ENCODE data around the gene SYTL3. TPM values are rescaled to one million over a fixed set of nuclear protein-coding genes. Genes with fewer than 3 reads are reported as not detected.

SYTL3 gene
- total RNA-seq, 6 donors from 2014 or later: 10.3 to 28.3 (median 20.0) TPM

DNA sequence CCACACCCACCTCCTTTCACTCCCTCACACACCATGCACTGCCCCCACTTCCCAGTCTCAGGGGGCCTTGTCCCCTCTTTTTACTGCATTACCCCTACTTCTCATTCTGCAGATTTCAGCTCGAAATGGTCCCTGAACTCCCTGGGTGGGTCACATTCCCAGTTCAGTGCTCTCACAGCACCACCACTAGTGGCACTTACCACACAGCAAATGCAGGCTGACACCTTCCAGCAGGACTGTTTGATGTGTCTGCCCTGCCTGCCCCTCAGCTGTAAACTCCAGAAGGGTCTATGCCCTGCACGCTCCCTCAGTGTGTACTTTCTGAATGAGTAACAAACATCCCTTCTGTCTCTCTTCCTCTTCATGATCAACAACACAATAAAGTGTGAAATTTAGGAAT lies 9.3 kb upstream of the SYTL3 start:
- Histone ChIP-seq H3K4me1 (peaks cover 24 to 49% (median 30%) of the 10 kb centered on the region in 4 donors), H3K27ac (peak overlapping the region in 2 of 4 donors; percentile 12 to 24), H3K36me3 (peaks cover 5 to 30% (median 18%) of the 10 kb centered on the region in 4 donors), H3K9me3 (no peaks in the 10 kb centered on the region), H3K27me3 (no peaks in the 10 kb centered on the region), H3K4me3 (no peak overlapping the region)
- ATAC-seq (ENCODE audit: low FRiP score in 2 of 2) (no peak), DNase-seq (peak in 1 of 2 donors; percentile 18)
- TF ChIP-seq POLR2A (IDR thresholded peaks at IDR 0.05) (no peak), EP300 (IDR thresholded peaks at IDR 0.05) (no peak), POLR2AphosphoS5 (IDR thresholded peaks at IDR 0.05) (no peak)
- TF ChIP-seq, protein P1, sequence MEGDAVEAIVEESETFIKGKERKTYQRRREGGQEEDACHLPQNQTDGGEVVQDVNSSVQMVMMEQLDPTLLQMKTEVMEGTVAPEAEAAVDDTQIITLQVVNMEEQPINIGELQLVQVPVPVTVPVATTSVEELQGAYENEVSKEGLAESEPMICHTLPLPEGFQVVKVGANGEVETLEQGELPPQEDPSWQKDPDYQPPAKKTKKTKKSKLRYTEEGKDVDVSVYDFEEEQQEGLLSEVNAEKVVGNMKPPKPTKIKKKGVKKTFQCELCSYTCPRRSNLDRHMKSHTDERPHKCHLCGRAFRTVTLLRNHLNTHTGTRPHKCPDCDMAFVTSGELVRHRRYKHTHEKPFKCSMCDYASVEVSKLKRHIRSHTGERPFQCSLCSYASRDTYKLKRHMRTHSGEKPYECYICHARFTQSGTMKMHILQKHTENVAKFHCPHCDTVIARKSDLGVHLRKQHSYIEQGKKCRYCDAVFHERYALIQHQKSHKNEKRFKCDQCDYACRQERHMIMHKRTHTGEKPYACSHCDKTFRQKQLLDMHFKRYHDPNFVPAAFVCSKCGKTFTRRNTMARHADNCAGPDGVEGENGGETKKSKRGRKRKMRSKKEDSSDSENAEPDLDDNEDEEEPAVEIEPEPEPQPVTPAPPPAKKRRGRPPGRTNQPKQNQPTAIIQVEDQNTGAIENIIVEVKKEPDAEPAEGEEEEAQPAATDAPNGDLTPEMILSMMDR (IDR thresholded peaks at IDR 0.05): no peak
- 70 to 81% methylated on average over 2 of the region's 2 CpGs for WGBS, 2 donors

DNA sequence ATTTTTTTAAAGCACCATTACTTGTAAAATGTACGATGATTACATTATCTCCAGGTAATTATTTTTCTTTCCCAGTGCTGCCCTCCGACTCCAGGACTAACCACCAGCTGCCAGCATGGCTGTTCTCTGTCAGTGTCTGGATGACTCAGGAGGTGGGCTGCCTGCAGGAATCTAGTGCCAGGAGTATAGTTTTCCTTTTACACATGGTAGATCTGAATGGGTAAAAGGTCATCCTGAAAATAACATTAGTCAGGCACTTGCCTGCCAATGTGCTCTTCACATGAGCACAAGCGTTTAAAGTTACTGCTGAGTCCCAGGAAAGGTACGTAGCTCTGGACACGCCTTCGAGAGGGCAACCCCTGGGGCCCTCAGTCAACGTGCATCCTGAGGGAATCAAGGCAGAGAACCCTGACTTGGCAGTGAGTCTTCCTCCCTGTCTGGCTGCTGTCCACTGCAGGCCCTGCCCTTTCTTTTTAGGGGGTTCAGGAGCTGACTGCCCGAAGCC lies 7.7 kb upstream of the SYTL3 start:
- no peak for ATAC-seq (ENCODE audit: low FRiP score in 2 of 2)
- H3K36me3 ChIP-seq: peaks cover 0 to 15% (median 7%) of the 10 kb centered on the region in 4 donors
- peak in 1 of 2 donors; percentile 59 for DNase-seq
- H3K4me1 ChIP-seq: peaks cover 24 to 51% (median 30%) of the 10 kb centered on the region in 4 donors
- H3K27me3 ChIP-seq: no peaks in the 10 kb centered on the region
- peak overlapping the region; percentile 27 to 99 (median 99) for H3K27ac ChIP-seq
- TF ChIP-seq EP300 (IDR thresholded peaks at IDR 0.05) (no peak), POLR2A (IDR thresholded peaks at IDR 0.05) (no peak), POLR2AphosphoS5 (IDR thresholded peaks at IDR 0.05) (peak in 1 of 2 donors; percentile 28)
- TF ChIP-seq, protein P1 (IDR thresholded peaks at IDR 0.05): no peak
- 69 to 70% methylated on average over 7 to 8 of the region's 8 CpGs for WGBS, 2 donors
- no peaks in the 10 kb centered on the region for H3K9me3 ChIP-seq
- no peak overlapping the region for H3K4me3 ChIP-seq

DNA sequence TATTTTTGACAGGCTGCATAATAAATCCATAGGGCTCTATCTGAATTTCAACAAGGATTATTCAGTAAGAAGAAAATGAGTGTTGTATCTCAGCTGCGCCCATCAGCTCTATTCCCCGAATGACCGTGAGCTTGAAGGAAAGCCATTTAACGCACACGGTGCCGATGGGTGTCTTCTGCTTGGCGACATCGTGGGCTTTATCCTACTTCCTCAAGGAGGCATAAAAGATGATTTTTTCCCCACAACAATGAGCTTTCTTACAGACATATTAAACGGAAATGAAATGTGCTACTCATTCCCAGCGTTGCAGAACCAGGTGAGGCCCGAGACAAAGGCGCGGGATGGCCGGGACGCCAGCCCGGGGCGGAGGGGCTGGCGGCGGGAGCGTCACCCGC lies 6.0 kb upstream of the SYTL3 start:
- no peaks in the 10 kb centered on the region for H3K27me3 ChIP-seq
- no peak for DNase-seq
- peak overlapping the region; percentile 71 to 83 (median 78) for H3K4me3 ChIP-seq
- peak overlapping the region; percentile 99 for H3K27ac ChIP-seq
- H3K9me3 ChIP-seq: no peaks in the 10 kb centered on the region
- H3K4me1 ChIP-seq: peaks cover 27 to 54% (median 32%) of the 10 kb centered on the region in 4 donors
- 2% methylated on average over 9 to 20 of the region's 21 CpGs for WGBS, 2 donors
- peaks cover 0 to 9% (median 3%) of the 10 kb centered on the region in 4 donors for H3K36me3 ChIP-seq
- TF ChIP-seq EP300 (IDR thresholded peaks at IDR 0.05) (no peak), POLR2AphosphoS5 (IDR thresholded peaks at IDR 0.05) (no peak), POLR2A (IDR thresholded peaks at IDR 0.05) (no peak)
- TF ChIP-seq, protein P1 (IDR thresholded peaks at IDR 0.05): no peak
- no peak for ATAC-seq (ENCODE audit: low FRiP score in 2 of 2)

DNA sequence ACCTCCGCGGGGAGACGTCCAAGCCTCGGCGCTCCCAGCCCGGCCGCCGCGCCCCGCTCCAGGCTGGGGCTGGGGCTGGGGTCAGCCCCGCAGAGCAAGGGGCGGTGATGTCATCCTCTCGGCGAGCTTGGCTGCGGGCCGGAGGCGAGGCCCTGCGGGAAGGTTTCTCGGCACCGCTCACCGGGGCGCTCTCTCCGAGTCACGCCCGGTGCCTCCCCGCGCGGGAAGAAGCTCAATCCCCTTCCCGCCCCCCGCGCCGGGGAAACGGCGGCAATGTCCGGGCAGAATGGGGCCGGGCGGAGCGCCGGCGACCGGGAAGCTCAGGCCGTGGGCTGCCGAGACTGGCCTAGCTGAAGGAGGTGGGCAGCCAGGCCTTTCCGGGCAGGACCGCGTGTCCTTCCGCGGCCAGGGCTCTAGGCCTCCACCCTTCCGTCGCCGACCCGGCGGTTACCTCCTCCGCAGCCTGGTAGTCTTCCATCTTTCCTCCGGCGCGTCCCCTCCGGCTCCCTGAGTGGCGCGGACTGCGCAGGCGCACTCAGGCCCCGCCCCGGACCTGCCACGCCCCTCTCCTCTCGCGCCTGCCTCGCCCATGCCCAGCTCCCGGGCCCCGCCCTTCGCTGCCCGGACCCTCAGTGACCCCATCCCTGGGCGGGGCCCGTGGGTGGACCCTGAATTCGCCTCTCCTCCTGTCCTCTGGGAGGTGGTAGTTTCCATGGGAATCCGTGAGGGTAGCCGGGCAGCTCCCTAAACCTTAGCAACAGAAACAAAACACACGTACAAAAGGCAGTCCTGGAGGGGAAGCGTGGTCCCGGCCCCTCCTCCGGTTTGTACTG lies 5.4 kb upstream of the SYTL3 start, which contains the start of gene DYNLT1:
Gene DYNLT1, minus strand, starts transcription at position 513 of the 833 bp plus-strand sequence. Its CDS starts 35 bp downstream, at position 478.
- Histone ChIP-seq H3K4me3 (peak within 1 kb of the TSS; percentile 71 to 83 (median 78)), H3K27me3 (no peaks in the 10 kb centered on the region), H3K27ac (peak within 1 kb of the TSS; percentile 99), H3K36me3 (peaks cover 0 to 6% (median 3%) of the 10 kb centered on the region in 4 donors), H3K4me1 (peaks cover 31 to 60% (median 38%) of the 10 kb centered on the region in 4 donors), H3K9me3 (no peaks in the 10 kb centered on the region)
- 0% methylated on average over 4 to 13 of the region's 81 CpGs for WGBS, 2 donors
- peak; percentile 95 to 99 for TF ChIP-seq POLR2AphosphoS5 (IDR thresholded peaks at IDR 0.05)
- TF ChIP-seq, protein P1 (IDR thresholded peaks at IDR 0.05): peak in 2 of 6 experiments; percentile 17 to 29
- TF ChIP-seq POLR2A (IDR thresholded peaks at IDR 0.05): peak; percentile 75 to 100 (median 97)
- TF ChIP-seq EP300 (IDR thresholded peaks at IDR 0.05): peak in 1 of 4 donors; percentile 39
- DNase-seq (peak; percentile 96 to 99), ATAC-seq (ENCODE audit: low FRiP score in 2 of 2) (peak; percentile 96 to 97)

All from upper lobe of left lung (tissue), 6 donors.